GM10847 (cell line): ENCODE results near the gene IRGQ.

Experiments used
- POLR2A ChIP-seq: IDR thresholded peaks from 2 replicates; pipeline ENCODE4 v1.6.1; 2011; ENCODE audit not compliant: insufficient read length; ENCODE audit errors: extremely low read depth

IRGQ gene

DNA sequence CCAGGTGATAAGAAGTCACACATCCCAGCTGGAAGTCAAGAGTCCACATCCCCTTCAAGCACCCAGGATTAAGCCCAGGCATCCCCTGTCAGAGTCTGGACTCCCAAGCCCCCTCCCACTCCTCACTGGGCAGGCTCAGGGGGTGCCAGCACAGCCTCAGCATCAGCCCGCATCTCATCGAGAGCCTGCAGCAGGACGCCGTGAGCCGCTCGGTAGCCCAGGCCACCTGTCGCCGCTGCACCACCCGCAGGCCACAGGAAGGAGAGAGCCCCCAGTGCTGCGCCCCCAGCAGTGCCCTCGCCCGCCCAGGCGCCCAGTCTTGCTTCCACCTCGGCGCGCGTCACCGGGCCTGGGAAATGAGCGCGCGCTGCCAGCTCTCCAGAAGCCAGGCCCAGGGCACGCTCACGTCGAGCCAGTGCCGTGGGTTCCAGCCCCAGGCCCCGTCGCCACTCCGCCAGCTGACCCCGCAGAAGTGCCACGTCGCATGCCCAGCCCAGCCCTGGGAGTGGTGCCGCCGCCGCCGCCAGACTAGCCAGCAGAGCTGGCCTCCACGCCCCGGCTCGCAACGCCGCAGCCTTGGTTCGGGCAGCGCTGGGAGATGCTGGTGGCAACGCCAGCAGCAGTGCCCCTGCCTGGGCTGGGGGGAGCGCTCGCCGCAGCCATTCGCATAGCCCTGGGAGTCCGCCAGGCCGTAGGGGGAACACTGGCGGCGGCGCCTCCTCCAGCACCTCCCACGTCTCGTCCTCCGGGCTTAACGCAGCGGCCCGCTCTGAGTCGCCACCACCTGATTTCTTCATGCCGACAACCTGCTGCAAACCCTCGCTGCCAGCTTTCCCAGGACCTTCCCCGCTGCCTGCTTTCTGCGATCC lies 3.8 kb downstream of the IRGQ start:
- no peak for TF ChIP-seq POLR2A

DNA sequence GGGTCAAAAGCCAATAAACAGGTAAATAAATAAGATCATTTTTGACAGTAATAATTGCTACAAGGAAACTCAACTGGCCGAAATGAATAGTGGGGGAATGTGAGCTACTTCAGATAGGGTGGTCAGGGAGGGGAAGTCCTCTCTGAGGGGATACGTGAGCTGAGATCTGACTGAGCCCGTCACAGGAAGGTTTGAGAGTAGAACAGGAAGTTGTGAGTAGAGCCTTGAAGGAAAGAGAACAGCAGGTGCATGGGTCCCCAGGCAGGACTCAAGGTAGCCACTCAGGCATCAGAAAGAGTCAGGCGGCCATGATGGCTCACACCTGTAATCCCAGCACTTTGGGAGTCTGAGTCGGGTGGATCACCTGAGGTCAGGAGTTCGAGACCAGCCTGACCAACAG lies 6.3 kb downstream of the IRGQ start:
- no peak for TF ChIP-seq POLR2A

DNA sequence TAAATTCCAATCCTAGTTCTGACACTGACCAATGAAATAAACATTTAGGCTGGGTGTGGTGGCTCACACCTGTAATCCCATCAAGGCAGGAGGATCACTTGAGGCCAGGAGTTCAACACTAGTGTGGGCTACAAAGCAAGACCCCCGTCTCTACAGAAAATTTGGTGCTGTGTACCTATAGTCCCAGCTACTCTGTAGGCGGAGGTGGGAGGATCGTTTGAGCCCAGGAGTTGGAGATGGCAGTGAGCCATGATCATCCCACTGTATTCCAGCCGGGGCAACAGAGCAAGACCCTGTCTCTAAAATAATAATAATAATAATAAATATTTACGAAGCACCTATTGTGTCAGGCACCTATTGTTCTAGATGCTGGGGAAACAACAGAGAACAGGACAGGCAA lies 6.7 kb downstream of the IRGQ start:
- no peak for TF ChIP-seq POLR2A

DNA sequence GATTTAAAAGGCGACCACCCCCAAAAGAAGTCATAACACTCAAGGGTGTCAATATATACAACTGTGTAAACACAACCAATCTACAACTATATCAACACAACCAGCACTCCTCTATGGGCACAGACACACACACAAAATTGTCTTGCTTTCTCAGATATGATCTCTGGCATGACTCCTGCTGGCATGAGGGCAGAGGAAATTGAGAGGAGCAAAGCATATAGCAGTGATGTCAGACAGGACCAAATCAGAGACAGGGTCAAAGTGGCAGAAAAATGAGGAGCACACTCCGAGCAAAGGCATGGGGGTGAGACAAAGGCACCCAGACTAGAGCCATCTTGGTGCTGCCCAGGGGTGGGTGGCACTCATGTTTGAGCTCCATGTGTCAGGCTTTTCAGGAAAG lies 9.6 kb downstream of the IRGQ start:
- no peak for TF ChIP-seq POLR2A

- TF ChIP-seq POLR2A: no peak
These were observed 11.4 kb downstream of the IRGQ start for GRCh38 chr19:43584484-43584883.

GRCh38 chr19:43582495-43582894 lies 13.4 kb downstream of the IRGQ start:
- TF ChIP-seq POLR2A: no peak

GRCh38 chr19:43581467-43581866 lies 14.5 kb downstream of the IRGQ start:
- TF ChIP-seq POLR2A: no peak

- no peak for TF ChIP-seq POLR2A
These were observed 17.1 kb downstream of the IRGQ start for GRCh38 chr19:43578787-43579186.

- no peak for TF ChIP-seq POLR2A
These were observed 19.7 kb downstream of the IRGQ start for GRCh38 chr19:43575955-43576878.

- TF ChIP-seq POLR2A: peak; percentile 30
These were observed 20.6 kb downstream of the IRGQ start, which contains the start of the genes PINLYP and XRCC1 for GRCh38 chr19:43575156-43575950. TSS of gene PINLYP (plus strand) at chr19:43575801. CDS start at chr19:43577192, 1,391 bp downstream. TSS of gene XRCC1 (minus strand) at chr19:43575527. CDS start at chr19:43575458, 69 bp downstream.

DNA sequence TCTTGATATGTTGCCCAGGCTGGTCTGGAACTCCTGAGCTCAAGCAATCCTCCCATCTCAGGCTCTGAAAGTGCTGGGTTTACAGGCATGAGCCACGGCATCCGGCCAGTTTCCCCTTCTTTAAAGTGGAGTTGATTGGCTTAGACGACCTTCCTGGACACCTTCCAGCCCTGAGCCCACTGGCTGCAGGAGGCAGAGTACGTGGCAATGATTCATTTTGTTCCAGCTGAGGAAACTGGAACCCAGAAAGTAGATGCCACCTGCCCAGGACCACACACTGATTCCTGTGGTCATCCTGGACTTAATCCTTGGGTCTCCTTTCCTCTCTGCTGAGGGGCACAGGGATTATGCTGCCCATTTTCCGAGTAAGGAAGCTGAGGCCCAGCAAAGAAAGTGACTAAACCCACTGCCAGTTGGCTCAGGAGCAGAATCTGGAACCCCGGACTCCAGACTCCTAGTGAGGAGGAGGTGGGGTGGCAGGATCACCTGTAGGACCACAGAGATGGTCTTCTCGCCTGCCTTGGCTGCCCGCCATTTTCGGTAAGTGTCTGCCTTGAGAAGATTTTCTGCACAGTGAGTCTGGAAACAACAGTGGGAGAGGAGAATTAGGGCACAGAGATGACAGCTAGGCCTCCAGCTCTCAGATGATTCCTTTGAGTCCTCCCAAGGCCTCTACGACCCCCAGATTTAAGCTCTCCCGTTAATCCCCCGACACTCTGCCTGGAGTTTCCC lies 21.3 kb downstream of the IRGQ start:
- no peak for TF ChIP-seq POLR2A

- no peak for TF ChIP-seq POLR2A
These were observed 23.8 kb downstream of the IRGQ start for GRCh38 chr19:43572171-43572588.

- no peak for TF ChIP-seq POLR2A
These were observed 25.7 kb downstream of the IRGQ start for GRCh38 chr19:43570174-43570791.

GRCh38 chr19:43569657-43570056 lies 26.3 kb downstream of the IRGQ start:
- TF ChIP-seq POLR2A: no peak

- no peak for TF ChIP-seq POLR2A
These were observed 31.1 kb downstream of the IRGQ start for GRCh38 chr19:43564800-43565199.
